NB4 (cell line): Measurements from ENCODE around the gene CSRNP3.

Source experiments
- MYC ChIP-seq: IDR thresholded peaks from 2 replicates; pipeline ENCODE4 v1.6.1; 2011; ENCODE audit warnings: low read depth, low read length
- POLR2A ChIP-seq: IDR thresholded peaks from 2 replicates; pipeline ENCODE4 v1.6.1; 2011; ENCODE audit warnings: mild to moderate bottlenecking; ENCODE audit not compliant: insufficient read length; ENCODE audit errors: extremely low read depth
- TF ChIP-seq, protein P1 (sequence below): IDR thresholded peaks from 2 replicates; pipeline ENCODE4 v1.6.1; 2011; ENCODE audit warnings: low read depth, low read length
- TF ChIP-seq, protein P2 (sequence below): IDR thresholded peaks from one replicate; pipeline ENCODE4 v1.5.1; 2012; ENCODE audit warnings: low read depth, low read length

DNA sequence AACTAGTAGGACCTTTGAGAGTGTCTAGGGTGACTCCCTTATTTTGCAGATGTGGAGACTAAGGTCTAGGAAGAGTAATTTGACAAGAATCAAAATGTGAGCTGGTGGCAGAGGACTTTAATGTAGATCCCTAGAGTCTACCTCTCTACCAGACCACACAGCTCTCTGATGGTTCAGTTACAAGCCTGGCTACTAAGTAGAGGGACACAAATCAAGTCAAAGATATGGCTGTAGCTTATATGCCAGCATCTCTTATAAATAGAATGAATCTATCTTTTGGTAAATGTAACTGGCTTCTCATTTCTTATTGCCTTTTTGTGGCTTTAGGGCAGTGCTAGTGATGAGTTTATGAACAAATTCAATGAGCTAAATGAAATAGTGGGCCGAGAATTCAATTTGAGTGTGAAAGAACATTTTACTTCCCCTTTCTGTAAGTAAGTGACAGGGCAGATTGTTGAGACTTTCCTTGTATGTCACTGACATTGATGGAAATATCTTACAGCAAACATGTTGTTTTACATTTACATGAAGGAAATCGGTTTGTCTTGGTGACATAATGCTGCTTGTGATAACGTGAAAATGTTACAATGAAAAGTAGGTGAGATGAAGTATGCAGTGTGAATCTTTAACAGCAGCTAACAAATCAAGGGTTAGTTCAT is 28.3 kb downstream of the CSRNP3 start:
- TF ChIP-seq, protein P1, sequence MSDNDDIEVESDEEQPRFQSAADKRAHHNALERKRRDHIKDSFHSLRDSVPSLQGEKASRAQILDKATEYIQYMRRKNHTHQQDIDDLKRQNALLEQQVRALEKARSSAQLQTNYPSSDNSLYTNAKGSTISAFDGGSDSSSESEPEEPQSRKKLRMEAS = no peak
- TF ChIP-seq, protein P2, sequence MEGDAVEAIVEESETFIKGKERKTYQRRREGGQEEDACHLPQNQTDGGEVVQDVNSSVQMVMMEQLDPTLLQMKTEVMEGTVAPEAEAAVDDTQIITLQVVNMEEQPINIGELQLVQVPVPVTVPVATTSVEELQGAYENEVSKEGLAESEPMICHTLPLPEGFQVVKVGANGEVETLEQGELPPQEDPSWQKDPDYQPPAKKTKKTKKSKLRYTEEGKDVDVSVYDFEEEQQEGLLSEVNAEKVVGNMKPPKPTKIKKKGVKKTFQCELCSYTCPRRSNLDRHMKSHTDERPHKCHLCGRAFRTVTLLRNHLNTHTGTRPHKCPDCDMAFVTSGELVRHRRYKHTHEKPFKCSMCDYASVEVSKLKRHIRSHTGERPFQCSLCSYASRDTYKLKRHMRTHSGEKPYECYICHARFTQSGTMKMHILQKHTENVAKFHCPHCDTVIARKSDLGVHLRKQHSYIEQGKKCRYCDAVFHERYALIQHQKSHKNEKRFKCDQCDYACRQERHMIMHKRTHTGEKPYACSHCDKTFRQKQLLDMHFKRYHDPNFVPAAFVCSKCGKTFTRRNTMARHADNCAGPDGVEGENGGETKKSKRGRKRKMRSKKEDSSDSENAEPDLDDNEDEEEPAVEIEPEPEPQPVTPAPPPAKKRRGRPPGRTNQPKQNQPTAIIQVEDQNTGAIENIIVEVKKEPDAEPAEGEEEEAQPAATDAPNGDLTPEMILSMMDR = no peak
- TF ChIP-seq POLR2A (no peak), MYC (no peak)
